K562 (cell line): ENCODE measurements around the gene BEST1. TPM values are rescaled to one million over a fixed set of nuclear protein-coding genes. Genes with fewer than 3 reads are reported as not detected.

Source experiments
- BRCA1 ChIP-seq, 2 experiments: fragments of 450-650 bp in 1 of 2; sonication (generic) in 1 of 2; formaldehyde crosslinking in 1 of 2; IDR thresholded peaks; 2 replicates each; pipeline versions ENCODE4 v1.5.0 to v1.6.1; 2017 to 2020; ENCODE audit warnings: mild to moderate bottlenecking in 1 of 2, missing genetic modification reagents in 1 of 2
- BRD4 ChIP-seq: fragments of 200-600 bp; sonication (generic); IDR thresholded peaks from 2 replicates; pipeline ENCODE4 v1.6.1; 2017; ENCODE audit warnings: inconsistent platforms
- BRF1 ChIP-seq: IDR thresholded peaks from 3 replicates; pipeline ENCODE4 v1.6.1; 2011; ENCODE audit warnings: borderline replicate concordance, mild to moderate bottlenecking; ENCODE audit not compliant: insufficient read length; ENCODE audit errors: extremely low read depth
- CHD1 ChIP-seq: fragments of 200-600 bp; sonication (generic); IDR thresholded peaks from one replicate; pipeline ENCODE4 v1.6.1; 2012; ENCODE audit warnings: mild to moderate bottlenecking, moderate library complexity, low read length, inconsistent platforms
- E2F6 ChIP-seq, 2 experiments: IDR thresholded peaks; 2 replicates each; pipeline ENCODE4 v1.6.1; 2011; ENCODE audit warnings: borderline replicate concordance in 1 of 2, control low read depth in 1 of 2, low read depth in 1 of 2, low read length in 1 of 2, mild to moderate bottlenecking in 1 of 2, mixed read lengths in 1 of 2, moderate library complexity in 1 of 2; ENCODE audit not compliant: insufficient read depth in 1 of 2, insufficient read length in 1 of 2, poor library complexity in 1 of 2, severe bottlenecking in 1 of 2; ENCODE audit errors: extremely low read depth in 1 of 2
- EHMT2 ChIP-seq: fragments of 450-650 bp; IDR thresholded peaks from 2 replicates; pipeline ENCODE4 v1.6.1; 2018; ENCODE audit warnings: antibody characterized with exemption
- ESRRA ChIP-seq: fragments of 450-650 bp; IDR thresholded peaks from 2 replicates; pipeline ENCODE4 v1.6.1; 2014; ENCODE audit warnings: low read depth, mild to moderate bottlenecking, moderate library complexity, borderline replicate concordance
- ESRRB ChIP-seq: fragments of 250-450 bp; sonication (Bioruptor Pico); IDR thresholded peaks from 2 replicates; pipeline ENCODE4 v1.5.0; 2020; ENCODE audit warnings: mild to moderate bottlenecking, moderate library complexity, borderline replicate concordance
- FOXP1 ChIP-seq: sonication (generic); formaldehyde crosslinking; IDR thresholded peaks from 2 replicates; pipeline ENCODE4 v1.8.0; 2022; ENCODE audit warnings: mild to moderate bottlenecking, missing genetic modification reagents
- HMGXB4 ChIP-seq: sonication (generic); formaldehyde crosslinking; IDR thresholded peaks from 2 replicates; pipeline ENCODE4 v1.8.1; 2023; ENCODE audit warnings: mild to moderate bottlenecking, missing genetic modification reagents
- KLF1 ChIP-seq: fragments of 450-650 bp; IDR thresholded peaks from 2 replicates; pipeline ENCODE4 v1.6.1; 2016; ENCODE audit warnings: missing genetic modification characterization, missing compliant biosample characterization
- MBD2 ChIP-seq: sonication (generic); IDR thresholded peaks from 2 replicates; pipeline ENCODE4 v1.6.1; 2016; ENCODE audit warnings: low read depth, borderline replicate concordance
- NCOA4 ChIP-seq: fragments of 450-650 bp; IDR thresholded peaks from 2 replicates; pipeline ENCODE4 v1.6.1; 2018; ENCODE audit warnings: mild to moderate bottlenecking; ENCODE audit not compliant: partially characterized antibody
- RBM34 ChIP-seq: fragments of 200-400 bp; formaldehyde crosslinking; IDR thresholded peaks from 2 replicates; pipeline ENCODE4 v1.6.1; 2018; ENCODE audit warnings: low read length, borderline replicate concordance; ENCODE audit not compliant: insufficient read depth
- SMAD3 ChIP-seq: fragments of 450-650 bp; formaldehyde crosslinking; conservative IDR thresholded peaks from 2 replicates; pipeline ENCODE4 v1.4.0; 2020; ENCODE audit warnings: mild to moderate bottlenecking
- ZFX ChIP-seq: sonication (generic); formaldehyde crosslinking; IDR thresholded peaks from 2 replicates; pipeline ENCODE4 v1.8.0; 2022; ENCODE audit warnings: mild to moderate bottlenecking, missing genetic modification reagents, moderate library complexity
- ZKSCAN3 ChIP-seq: fragments of 250-450 bp; sonication (Bioruptor Pico); IDR thresholded peaks from 2 replicates; pipeline ENCODE4 v1.4.0; 2020
- ZNF217 ChIP-seq: sonication (generic); formaldehyde crosslinking; IDR thresholded peaks from 2 replicates; pipeline ENCODE4 v1.8.0; 2022; ENCODE audit warnings: mild to moderate bottlenecking, missing genetic modification reagents
- ZNF277 ChIP-seq: fragments of 250-450 bp; sonication (Bioruptor Pico); IDR thresholded peaks from 2 replicates; pipeline ENCODE4 v1.8.0; 2022; ENCODE audit warnings: inconsistent platforms, mild to moderate bottlenecking, moderate library complexity, borderline replicate concordance
- ZNF75A ChIP-seq: fragments of 450-650 bp; formaldehyde crosslinking; IDR thresholded peaks from 2 replicates; pipeline ENCODE4 v1.4.0; 2020; ENCODE audit warnings: mild to moderate bottlenecking
- polyA plus RNA-seq, 8 experiments: library from polyadenylated mRNA; depleted of rRNA in 4 of 8; stranded (reverse) in 5 of 8; unstranded in 3 of 8; fragments of >200 nt; fragmentation: Nextera tagmentation in 2 of 8; fragmentation: Illumina TruSeq in 1 of 8; extraction: Ambion mirVana in 2 of 8; extraction: Trizol in 1 of 8; gene quantifications; 2 replicates each; pipeline versions ENCODE4 v1.2.1 to v1.2.3, GENCODE V29; 2011 to 2014; ENCODE audit warnings: inconsistent platforms in 1 of 8, missing spikeins in 1 of 8
- total RNA-seq, 7 experiments: library from RNA; depleted of rRNA in 6 of 7; stranded (reverse); fragments of >200 nt in 6 of 7; fragmentation: Illumina TruSeq in 2 of 7; extraction: Trizol in 2 of 7; gene quantifications; 2 replicates each; pipeline versions ENCODE4 v1.2.1 to v1.2.3, GENCODE V29; 2011 to 2021; ENCODE audit warnings: low replicate concordance in 1 of 7

The BEST1 gene
- total and polyA plus RNA-seq, 9 of the 15 experiments (the other 6 are each of a cell fraction or from before 2014, with no cell fraction given): 0.07 to 1.3 (median 0.40) TPM

- TF ChIP-seq HMGXB4 (CRISPR knock-in tag): no peak
- TF ChIP-seq BRF1: no peak
- peak; percentile 59 for TF ChIP-seq ZFX
- TF ChIP-seq KLF1 (tag): peak; percentile 42; the same call in 1 of the 2 replicates
- TF ChIP-seq BRCA1 (IDR thresholded peaks at IDR 0.05): no peak
- TF ChIP-seq BRCA1 (CRISPR knock-in tag; IDR thresholded peaks at IDR 0.05): no peak
- peak; percentile 48 for TF ChIP-seq CHD1
- TF ChIP-seq ZNF75A: no peak
- TF ChIP-seq FOXP1 (CRISPR knock-in tag): no peak
- TF ChIP-seq ESRRB (CRISPR knock-in tag): no peak
- no peak for TF ChIP-seq ZNF277 (CRISPR knock-in tag)
- 0 out of 2 replicates have a peak, but pooled peaks have one; percentile 13 for TF ChIP-seq ESRRA
- peak; percentile 40 to 80 for TF ChIP-seq E2F6 (IDR thresholded peaks at IDR 0.05; ENCODE audit: borderline replicate concordance in 1 of 2, extremely low read depth in 1 of 2, insufficient read depth in 1 of 2, insufficient read length in 1 of 2, low read depth in 1 of 2, low read length in 1 of 2, poor library complexity in 1 of 2, severe bottlenecking in 1 of 2)
- no peak for TF ChIP-seq EHMT2
- TF ChIP-seq RBM34: no peak
- TF ChIP-seq ZKSCAN3: no peak
- TF ChIP-seq NCOA4: no peak
- no peak for TF ChIP-seq MBD2
- TF ChIP-seq ZNF217 (CRISPR knock-in tag): no peak
- no peak for TF ChIP-seq SMAD3 (CRISPR knock-in tag)
- TF ChIP-seq BRD4: no peak
Measured at GRCh38 chr11:61917334-61918109, 32.6 kb upstream of the BEST1 start, which contains the start of gene RAB3IL1 (continued).
